CD14-positive monocyte (primary cell): ENCODE data around the gene ZIC2. TPM values are rescaled to one million over a fixed set of nuclear protein-coding genes. Genes with fewer than 3 reads are reported as not detected.

Source experiments
- DNase-seq, 3 donors: peaks; one replicate each; pipeline ENCODE4 v3.0.0-alpha.2; 2011 to 2022
- H2AFZ ChIP-seq: 2 replicates; pipeline ENCODE4 v1.6.0; 2012; ENCODE audit warnings: mild to moderate bottlenecking, low read depth, low read length, inconsistent platforms; ENCODE audit not compliant: insufficient read depth, poor library complexity, severe bottlenecking
- H3K27ac ChIP-seq, 2 donors: 1 replicate in 1 of 2; 2 replicates in 1 of 2; pipeline ENCODE4 v1.5.1; 2012 to 2013; ENCODE audit warnings: low read length in 2 of 2, control low read depth in 1 of 2, inconsistent platforms in 1 of 2, low read depth in 1 of 2, mild to moderate bottlenecking in 1 of 2
- H3K27me3 ChIP-seq, 2 donors: one replicate each; pipeline versions ENCODE4 v1.6.0 to v1.6.1; 2011 to 2013; ENCODE audit warnings: low read length in 2 of 2; ENCODE audit not compliant: control insufficient read depth in 2 of 2, insufficient read depth in 2 of 2
- H3K36me3 ChIP-seq, 2 donors: replicated peaks in 1 of 2; 1 replicate in 1 of 2; 2 replicates in 1 of 2; pipeline versions ENCODE4 v1.5.1 to v1.6.1; 2012 to 2013; ENCODE audit warnings: low read length in 2 of 2, control low read depth in 1 of 2, inconsistent platforms in 1 of 2, mild to moderate bottlenecking in 1 of 2; ENCODE audit not compliant: insufficient read depth in 2 of 2, control insufficient read depth in 1 of 2
- H3K4me1 ChIP-seq, 2 donors: 1 replicate in 1 of 2; 2 replicates in 1 of 2; pipeline versions ENCODE4 v1.5.1 to v1.6.1; 2012 to 2013; ENCODE audit warnings: low read length in 2 of 2, control low read depth in 1 of 2, inconsistent platforms in 1 of 2, mild to moderate bottlenecking in 1 of 2, moderate library complexity in 1 of 2; ENCODE audit not compliant: insufficient read depth in 2 of 2, control insufficient read depth in 1 of 2
- H3K4me2 ChIP-seq: replicated peaks from 2 replicates; pipeline ENCODE3; 2012; ENCODE audit warnings: low read length, moderate library complexity, mild to moderate bottlenecking; ENCODE audit not compliant: poor library complexity, severe bottlenecking; ENCODE audit errors: extremely low read depth
- H3K4me3 ChIP-seq, 3 experiments: fragments of 200-600 bp in 1 of 3; sonication (generic) in 1 of 3; replicated peaks in 1 of 3; 1 replicate in 2 of 3; 2 replicates in 1 of 3; pipeline ENCODE4 v1.5.1; 2011 to 2013; ENCODE audit warnings: low read length in 3 of 3, mild to moderate bottlenecking in 3 of 3, control low read depth in 2 of 3, low read depth in 2 of 3, inconsistent platforms in 1 of 3, moderate library complexity in 1 of 3
- H3K79me2 ChIP-seq: 2 replicates; pipeline ENCODE4 v1.6.0; 2012; ENCODE audit warnings: mild to moderate bottlenecking, control low read depth, inconsistent platforms, low read length, moderate library complexity; ENCODE audit not compliant: insufficient read depth
- H3K9ac ChIP-seq: 2 replicates; pipeline ENCODE4 v1.6.0; 2017; ENCODE audit warnings: low read length, mild to moderate bottlenecking; ENCODE audit not compliant: insufficient read depth, poor library complexity, severe bottlenecking
- H3K9me3 ChIP-seq, 2 donors: replicated peaks in 1 of 2; 1 replicate in 1 of 2; 2 replicates in 1 of 2; pipeline versions ENCODE4 v1.5.1 to v1.6.1; 2012 to 2013; ENCODE audit warnings: low read length in 2 of 2, control low read depth in 1 of 2; ENCODE audit not compliant: control insufficient read depth in 1 of 2, insufficient read depth in 1 of 2
- H4K20me1 ChIP-seq: 2 replicates; pipeline ENCODE4 v1.6.0; 2012; ENCODE audit warnings: mild to moderate bottlenecking, low read length, control low read depth, moderate library complexity; ENCODE audit not compliant: insufficient read depth
- H3K27ac Mint-ChIP-seq, 7 donors: one replicate each; pipeline ENCODE4 v1.8.0; 2020; ENCODE audit warnings: mild to moderate bottlenecking in 7 of 7, mixed read lengths in 7 of 7, moderate library complexity in 6 of 7, inconsistent platforms in 2 of 7
- H3K27me3 Mint-ChIP-seq, 3 donors: one replicate each; pipeline ENCODE4 v1.8.0; 2021 to 2022; ENCODE audit warnings: low read depth in 3 of 3, mild to moderate bottlenecking in 3 of 3, mixed read lengths in 3 of 3, moderate library complexity in 3 of 3, inconsistent platforms in 1 of 3
- H3K36me3 Mint-ChIP-seq, 2 donors: one replicate each; pipeline ENCODE4 v1.8.0; 2020; ENCODE audit warnings: mixed read lengths in 2 of 2, inconsistent platforms in 1 of 2, mild to moderate bottlenecking in 1 of 2
- H3K4me1 Mint-ChIP-seq: one replicate; pipeline ENCODE4 v1.8.0; 2020; ENCODE audit warnings: mild to moderate bottlenecking, mixed read lengths
- H3K4me3 Mint-ChIP-seq, 2 donors: one replicate each; pipeline ENCODE4 v1.8.0; 2020; ENCODE audit warnings: mild to moderate bottlenecking in 2 of 2, mixed read lengths in 2 of 2, moderate library complexity in 1 of 2
- H3K9me3 Mint-ChIP-seq, 7 donors: one replicate each; pipeline ENCODE4 v1.8.0; 2020 to 2022; ENCODE audit warnings: mixed read lengths in 7 of 7, mild to moderate bottlenecking in 6 of 7, moderate library complexity in 6 of 7, inconsistent platforms in 2 of 7
- WGBS: methylation state at CpG from one replicate; pipeline ENCODE4 v1.1.5; 2013; ENCODE audit warnings: missing lambda C conversion rate; ENCODE audit not compliant: insufficient coverage; 5-methylcytosine and 5-hydroxymethylcytosine counted together
- intact Hi-C, 2 donors: fragments of 100-400 bp; cut with micrococcal nuclease; formaldehyde crosslinking; loops; one replicate each; pipeline versions ENCODE4 v1.15.0 to v1.15.1; 2023
- polyA plus RNA-seq, 3 donors: library from polyadenylated mRNA; depleted of rRNA in 1 of 3; unstranded in 2 of 3; stranded (reverse) in 1 of 3; fragments of 300-500 nt in 2 of 3; fragments of >200 nt in 1 of 3; fragmentation: Illumina TruSeq in 2 of 3; gene quantifications; 1 replicate in 2 of 3; 2 replicates in 1 of 3; pipeline ENCODE4 v1.2.3, GENCODE V29; 2012 to 2021
- TF ChIP-seq, protein P1 (sequence below): fragments of 200-600 bp; IDR thresholded peaks from one replicate; pipeline ENCODE4 v1.8.0; 2022; ENCODE audit warnings: antibody characterized with exemption, mild to moderate bottlenecking

Gene ZIC2
- polyA plus RNA-seq, 3 donors, result not detected

GRCh38 chr13:99968521-99969452 lies 12.8 kb upstream of the ZIC2 start:
- Mint-ChIP-seq H3K36me3 (peaks cover 5 to 9% of the 10 kb centered on the region in 2 donors), H3K4me3 (peak overlapping the region in 1 of 2 donors; percentile 93), H3K27me3 (peaks cover 72 to 85% (median 78%) of the 10 kb centered on the region in 3 donors), H3K27ac (no peak overlapping the region), H3K4me1 (peaks cover 16% of the 10 kb centered on the region), H3K9me3 (peaks cover 0 to 36% (median 14%) of the 10 kb centered on the region in 7 donors)
- no peaks in the 10 kb centered on the region for H3K36me3 ChIP-seq
- H3K9ac ChIP-seq, result no peak overlapping the region
- TF ChIP-seq, protein P1, sequence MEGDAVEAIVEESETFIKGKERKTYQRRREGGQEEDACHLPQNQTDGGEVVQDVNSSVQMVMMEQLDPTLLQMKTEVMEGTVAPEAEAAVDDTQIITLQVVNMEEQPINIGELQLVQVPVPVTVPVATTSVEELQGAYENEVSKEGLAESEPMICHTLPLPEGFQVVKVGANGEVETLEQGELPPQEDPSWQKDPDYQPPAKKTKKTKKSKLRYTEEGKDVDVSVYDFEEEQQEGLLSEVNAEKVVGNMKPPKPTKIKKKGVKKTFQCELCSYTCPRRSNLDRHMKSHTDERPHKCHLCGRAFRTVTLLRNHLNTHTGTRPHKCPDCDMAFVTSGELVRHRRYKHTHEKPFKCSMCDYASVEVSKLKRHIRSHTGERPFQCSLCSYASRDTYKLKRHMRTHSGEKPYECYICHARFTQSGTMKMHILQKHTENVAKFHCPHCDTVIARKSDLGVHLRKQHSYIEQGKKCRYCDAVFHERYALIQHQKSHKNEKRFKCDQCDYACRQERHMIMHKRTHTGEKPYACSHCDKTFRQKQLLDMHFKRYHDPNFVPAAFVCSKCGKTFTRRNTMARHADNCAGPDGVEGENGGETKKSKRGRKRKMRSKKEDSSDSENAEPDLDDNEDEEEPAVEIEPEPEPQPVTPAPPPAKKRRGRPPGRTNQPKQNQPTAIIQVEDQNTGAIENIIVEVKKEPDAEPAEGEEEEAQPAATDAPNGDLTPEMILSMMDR, result no peak
- H3K79me2 ChIP-seq, result no peaks in the 10 kb centered on the region
- intact Hi-C loops, result no loop called here
- H2AFZ ChIP-seq, result no peak overlapping the region
- H3K27me3 ChIP-seq, result peaks cover 76 to 88% of the 10 kb centered on the region in 2 donors
- H4K20me1 ChIP-seq, result no peaks in the 10 kb centered on the region
- WGBS, result 5% methylated on average over 72 of the region's 81 CpGs
- no peak overlapping the region for H3K4me3 ChIP-seq
- H3K4me2 ChIP-seq, result peak overlapping the region; percentile 2
- H3K9me3 ChIP-seq, result peaks cover 2 to 39% of the 10 kb centered on the region in 2 donors
- no peak overlapping the region for H3K27ac ChIP-seq
- H3K4me1 ChIP-seq, result peaks cover 2 to 10% of the 10 kb centered on the region in 2 donors
- no peak for DNase-seq

GRCh38 chr13:99969453-99969918 lies 12.1 kb upstream of the ZIC2 start:
- Histone ChIP-seq H3K9ac (no peak overlapping the region), H3K27me3 (peaks cover 76 to 88% of the 10 kb centered on the region in 2 donors), H3K9me3 (peaks cover 2 to 44% of the 10 kb centered on the region in 2 donors), H3K4me1 (peaks cover 2 to 10% of the 10 kb centered on the region in 2 donors), H4K20me1 (no peaks in the 10 kb centered on the region), H3K4me3 (no peak overlapping the region), H3K36me3 (no peaks in the 10 kb centered on the region), H3K27ac (no peak overlapping the region), H3K79me2 (no peaks in the 10 kb centered on the region), H2AFZ (no peak overlapping the region), H3K4me2 (no peak overlapping the region)
- Mint-ChIP-seq H3K36me3 (peaks cover 5 to 11% of the 10 kb centered on the region in 2 donors), H3K27ac (no peak overlapping the region), H3K9me3 (peaks cover 0 to 37% (median 14%) of the 10 kb centered on the region in 7 donors), H3K4me3 (peak overlapping the region in 1 of 2 donors; percentile 93), H3K27me3 (peaks cover 74 to 85% (median 79%) of the 10 kb centered on the region in 3 donors), H3K4me1 (peaks cover 16% of the 10 kb centered on the region)
- WGBS, result 4% methylated on average over 41 of the region's 52 CpGs
- TF ChIP-seq, protein P1, result no peak
- intact Hi-C loops, result no loop called here
- DNase-seq, result no peak
